Hepatocyte (in vitro differentiated cells): ENCODE measurements around the gene IL1RAPL2. TPM values are rescaled to one million over a fixed set of nuclear protein-coding genes. Genes with fewer than 3 reads are reported as not detected.

Source experiments
- DNase-seq: peaks from one replicate; pipeline ENCODE4 v3.0.0-alpha.2; 2016; ENCODE audit warnings: low spot score
- H2AFZ ChIP-seq: fragments of 200-600 bp; sonication (generic); 2 replicates; pipeline ENCODE4 v1.6.0; 2016; ENCODE audit warnings: antibody characterized with exemption, mild to moderate bottlenecking
- H3K27ac ChIP-seq: fragments of 200-600 bp; sonication (generic); 2 replicates; pipeline ENCODE4 v1.5.1; 2016; ENCODE audit warnings: mild to moderate bottlenecking
- H3K27me3 ChIP-seq: fragments of 200-600 bp; sonication (generic); 2 replicates; pipeline ENCODE4 v1.6.1; 2016
- H3K36me3 ChIP-seq: fragments of 200-600 bp; sonication (generic); replicated peaks from 2 replicates; pipeline ENCODE4 v1.5.1; 2016; ENCODE audit warnings: low read depth; ENCODE audit not compliant: insufficient read depth
- H3K4me1 ChIP-seq: fragments of 200-600 bp; sonication (generic); 2 replicates; pipeline ENCODE4 v1.5.1; 2016; ENCODE audit warnings: mild to moderate bottlenecking, moderate library complexity; ENCODE audit not compliant: insufficient read depth
- H3K4me2 ChIP-seq: fragments of 200-600 bp; sonication (generic); 2 replicates; pipeline ENCODE4 v1.6.0; 2016
- H3K4me3 ChIP-seq: fragments of 200-600 bp; sonication (generic); 2 replicates; pipeline ENCODE4 v1.5.1; 2016; ENCODE audit warnings: mild to moderate bottlenecking
- H3K79me2 ChIP-seq: fragments of 200-600 bp; sonication (generic); 2 replicates; pipeline ENCODE4 v1.6.0; 2017; ENCODE audit warnings: mild to moderate bottlenecking
- H3K9me2 ChIP-seq: fragments of 200-600 bp; sonication (generic); replicated peaks from 2 replicates; pipeline ENCODE4 v1.6.0; 2017; ENCODE audit warnings: mild to moderate bottlenecking; ENCODE audit not compliant: insufficient read depth
- H3K9me3 ChIP-seq: fragments of 200-600 bp; sonication (generic); 2 replicates; pipeline ENCODE4 v1.5.1; 2016; ENCODE audit warnings: low read depth, mild to moderate bottlenecking
- H4K20me1 ChIP-seq: fragments of 200-600 bp; sonication (generic); 2 replicates; pipeline ENCODE4 v1.6.0; 2016; ENCODE audit warnings: mild to moderate bottlenecking; ENCODE audit not compliant: insufficient read depth, poor library complexity, severe bottlenecking
- EZH2 ChIP-seq: fragments of 200-600 bp; sonication (generic); IDR thresholded peaks from 2 replicates; pipeline ENCODE4 v1.6.1; 2016; ENCODE audit warnings: antibody characterized with exemption, mild to moderate bottlenecking, borderline replicate concordance
- EZH2phosphoT487 ChIP-seq: fragments of 200-600 bp; sonication (generic); IDR thresholded peaks from one replicate; pipeline ENCODE4 v1.6.1; 2018; ENCODE audit warnings: antibody characterized with exemption, mild to moderate bottlenecking, low read depth, moderate library complexity; ENCODE audit not compliant: unreplicated experiment, severe bottlenecking
- WGBS: methylation state at CpG from one replicate; pipeline ENCODE4 v1.1.6; 2016; ENCODE audit warnings: low lambda C conversion rate; ENCODE audit errors: missing lambda C conversion rate; 5-methylcytosine and 5-hydroxymethylcytosine counted together
- polyA plus RNA-seq: library from polyadenylated mRNA; unstranded; fragments of >200 nt; fragmentation: Nextera tagmentation; extraction: Ambion mirVana; gene quantifications from 2 replicates; pipeline ENCODE4 v1.2.1, GENCODE V29; 2016
- total RNA-seq: library from RNA; depleted of rRNA; stranded (reverse); fragments of >200 nt; gene quantifications from 2 replicates; pipeline ENCODE4 v1.2.3, GENCODE V29; 2014
- TF ChIP-seq, protein P1 (sequence below): fragments of 200-600 bp; sonication (generic); IDR thresholded peaks from 2 replicates; pipeline ENCODE4 v1.5.1; 2016; ENCODE audit warnings: antibody characterized with exemption, mild to moderate bottlenecking; ENCODE audit not compliant: poor library complexity

The IL1RAPL2 gene
- total and polyA plus RNA-seq, 2 experiments from 2014 or later, result 0.40 TPM; not detected in 1

GRCh38 chrX:105116486-105116885 is 550.5 kb downstream of the IL1RAPL2 start:
- Histone ChIP-seq H3K36me3 (no peaks in the 10 kb centered on the region), H3K27ac (no peak overlapping the region), H3K9me3 (no peaks in the 10 kb centered on the region), H3K4me3 (no peak overlapping the region), H3K9me2 (no peaks in the 10 kb centered on the region), H3K79me2 (no peaks in the 10 kb centered on the region), H2AFZ (no peak overlapping the region), H3K4me2 (no peak overlapping the region), H3K4me1 (no peaks in the 10 kb centered on the region), H3K27me3 (no peaks in the 10 kb centered on the region), H4K20me1 (no peaks in the 10 kb centered on the region)
- WGBS, result 45% methylated on average over 1 of the region's 1 CpG
- no peak for DNase-seq
- TF ChIP-seq EZH2phosphoT487, result no peak
- TF ChIP-seq, protein P1, sequence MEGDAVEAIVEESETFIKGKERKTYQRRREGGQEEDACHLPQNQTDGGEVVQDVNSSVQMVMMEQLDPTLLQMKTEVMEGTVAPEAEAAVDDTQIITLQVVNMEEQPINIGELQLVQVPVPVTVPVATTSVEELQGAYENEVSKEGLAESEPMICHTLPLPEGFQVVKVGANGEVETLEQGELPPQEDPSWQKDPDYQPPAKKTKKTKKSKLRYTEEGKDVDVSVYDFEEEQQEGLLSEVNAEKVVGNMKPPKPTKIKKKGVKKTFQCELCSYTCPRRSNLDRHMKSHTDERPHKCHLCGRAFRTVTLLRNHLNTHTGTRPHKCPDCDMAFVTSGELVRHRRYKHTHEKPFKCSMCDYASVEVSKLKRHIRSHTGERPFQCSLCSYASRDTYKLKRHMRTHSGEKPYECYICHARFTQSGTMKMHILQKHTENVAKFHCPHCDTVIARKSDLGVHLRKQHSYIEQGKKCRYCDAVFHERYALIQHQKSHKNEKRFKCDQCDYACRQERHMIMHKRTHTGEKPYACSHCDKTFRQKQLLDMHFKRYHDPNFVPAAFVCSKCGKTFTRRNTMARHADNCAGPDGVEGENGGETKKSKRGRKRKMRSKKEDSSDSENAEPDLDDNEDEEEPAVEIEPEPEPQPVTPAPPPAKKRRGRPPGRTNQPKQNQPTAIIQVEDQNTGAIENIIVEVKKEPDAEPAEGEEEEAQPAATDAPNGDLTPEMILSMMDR, result no peak
- no peak for TF ChIP-seq EZH2

GRCh38 chrX:105117621-105118020 is 551.6 kb downstream of the IL1RAPL2 start:
- Histone ChIP-seq H3K4me3 (no peak overlapping the region), H3K9me2 (no peaks in the 10 kb centered on the region), H4K20me1 (no peaks in the 10 kb centered on the region), H3K4me2 (no peak overlapping the region), H3K36me3 (no peaks in the 10 kb centered on the region), H3K79me2 (no peaks in the 10 kb centered on the region), H3K9me3 (no peaks in the 10 kb centered on the region), H3K27me3 (no peaks in the 10 kb centered on the region), H2AFZ (no peak overlapping the region), H3K27ac (no peak overlapping the region), H3K4me1 (no peaks in the 10 kb centered on the region)
- no peak for DNase-seq
- WGBS, result 86% methylated on average over 1 of the region's 1 CpG
- no peak for TF ChIP-seq EZH2phosphoT487
- TF ChIP-seq, protein P1, result no peak
- no peak for TF ChIP-seq EZH2

DNA sequence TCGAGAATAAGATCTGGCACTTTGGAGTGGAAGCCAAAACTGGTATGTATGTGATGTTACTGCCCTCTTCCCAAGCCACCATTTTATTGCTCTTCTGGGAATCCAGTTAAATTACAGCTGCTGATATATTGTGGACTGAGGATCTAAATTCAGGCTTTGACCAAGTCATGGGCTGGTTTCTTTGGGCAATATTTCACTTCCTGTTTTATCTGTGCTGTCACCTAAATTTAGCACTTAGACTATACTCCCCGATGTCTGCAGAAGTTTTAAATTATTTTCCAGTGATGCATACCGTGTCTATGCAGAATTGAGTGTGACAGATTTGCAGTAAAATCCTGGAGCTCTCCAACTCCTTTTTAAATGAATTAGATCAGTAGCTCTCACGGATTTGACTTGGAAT is 554.5 kb downstream of the IL1RAPL2 start:
- Histone ChIP-seq H2AFZ (no peak overlapping the region), H3K36me3 (no peaks in the 10 kb centered on the region), H3K27me3 (no peaks in the 10 kb centered on the region), H3K27ac (no peak overlapping the region), H3K79me2 (no peaks in the 10 kb centered on the region), H3K4me1 (no peaks in the 10 kb centered on the region), H3K9me2 (no peaks in the 10 kb centered on the region), H3K9me3 (no peaks in the 10 kb centered on the region), H4K20me1 (no peaks in the 10 kb centered on the region), H3K4me2 (no peak overlapping the region), H3K4me3 (no peak overlapping the region)
- DNase-seq, result no peak
- TF ChIP-seq, protein P1, result no peak
- WGBS, result 55% methylated on average over 4 of the region's 4 CpGs

DNA sequence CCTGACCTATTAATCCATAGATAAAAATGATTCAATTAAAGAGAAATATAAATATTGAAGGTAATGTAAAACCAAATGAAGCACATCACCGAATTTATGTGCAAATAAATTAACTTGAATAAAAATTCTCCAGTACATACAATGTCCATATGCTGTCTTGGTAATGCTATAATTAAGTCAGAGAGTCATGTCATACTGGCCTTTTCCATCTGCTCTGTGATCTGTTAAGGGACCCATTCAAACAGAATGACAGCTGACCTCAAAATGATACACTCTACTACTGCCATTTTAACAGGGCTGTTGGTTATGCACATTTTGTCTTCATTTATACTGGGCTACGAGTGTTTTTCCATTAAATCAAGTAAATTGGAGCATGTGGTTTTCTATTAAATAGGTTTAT is 555.2 kb downstream of the IL1RAPL2 start:
- H3K36me3 ChIP-seq, result no peaks in the 10 kb centered on the region
- no peaks in the 10 kb centered on the region for H3K9me3 ChIP-seq
- H3K4me2 ChIP-seq, result no peak overlapping the region
- H3K79me2 ChIP-seq, result no peaks in the 10 kb centered on the region
- TF ChIP-seq, protein P1, result no peak
- TF ChIP-seq EZH2phosphoT487 (no peak), EZH2 (no peak)
- no peak for DNase-seq
- no peaks in the 10 kb centered on the region for H3K4me1 ChIP-seq
- 57% methylated on average over 2 of the region's 2 CpGs for WGBS
- no peak overlapping the region for H3K27ac ChIP-seq
- H2AFZ ChIP-seq, result no peak overlapping the region
- no peaks in the 10 kb centered on the region for H4K20me1 ChIP-seq
- H3K9me2 ChIP-seq, result no peaks in the 10 kb centered on the region
- no peak overlapping the region for H3K4me3 ChIP-seq
- no peaks in the 10 kb centered on the region for H3K27me3 ChIP-seq
